ENCODE measurements around the gene CCDC88B. TPM values are rescaled to one million over a fixed set of nuclear protein-coding genes. Genes with fewer than 3 reads are reported as not detected.

The CCDC88B gene
- total and polyA plus RNA-seq, 9 of the 15 experiments (the other 6 are each of a cell fraction or from before 2014, with no cell fraction given), result 0.13 to 18.1 (median 7.9) TPM

GRCh38 chr11:64316672-64317324 lies 23.2 kb upstream of the CCDC88B start (continued):
- TF ChIP-seq PATZ1 (CRISPR knock-in tag; IDR thresholded peaks at IDR 0.05; ENCODE audit: borderline replicate concordance), result no peak
- no peak for TF ChIP-seq CREB1 (IDR thresholded peaks at IDR 0.05)
- no peak for TF ChIP-seq CREB1 (CRISPR knock-in tag; IDR thresholded peaks at IDR 0.05)
- peak; percentile 29; the same call in 1 of the 2 replicates for TF ChIP-seq TEAD4 (IDR thresholded peaks at IDR 0.05; ENCODE audit: low read length)
- TF ChIP-seq TEAD4 (CRISPR knock-in tag; IDR thresholded peaks at IDR 0.05; ENCODE audit: borderline replicate concordance), result no peak
- TF ChIP-seq CEBPB (tag; IDR thresholded peaks at IDR 0.05), result no peak
- peak; percentile 38; the same call in 1 of the 2 replicates for TF ChIP-seq CEBPG (CRISPR knock-in tag; IDR thresholded peaks at IDR 0.05)
- TF ChIP-seq CEBPG (tag; conservative IDR thresholded peaks at IDR 0.05 in 1 of 2, IDR thresholded peaks at IDR 0.05 in 1 of 2), result no peak
- TF ChIP-seq FOXA3 (CRISPR knock-in tag; conservative IDR thresholded peaks at IDR 0.05 in 1 of 2, IDR thresholded peaks at IDR 0.05 in 1 of 2), result peak in 1 of 2 experiments; percentile 43; a peak in 1 of 4 replicates
- TF ChIP-seq ZEB2 (IDR thresholded peaks at IDR 0.05), result peak; percentile 70
- no peak for TF ChIP-seq TAF7 (tag; IDR thresholded peaks at IDR 0.05)
- 0 out of 2 replicates have a peak, but pooled peaks have one; percentile 15 for TF ChIP-seq MIER1 (IDR thresholded peaks at IDR 0.05; ENCODE audit: low read depth)
- TF ChIP-seq SLC30A9 (CRISPR knock-in tag; IDR thresholded peaks at IDR 0.05), result no peak
- TF ChIP-seq ZNF655 (CRISPR knock-in tag; IDR thresholded peaks at IDR 0.05), result no peak
- TF ChIP-seq ARID4B (CRISPR knock-in tag; IDR thresholded peaks at IDR 0.05), result no peak; the same call in 1 of the 2 replicates
- 0 out of 2 replicates have a peak, but pooled peaks have one; percentile 18 for TF ChIP-seq CC2D1A (IDR thresholded peaks at IDR 0.05)
- no peak for TF ChIP-seq CBX1 (IDR thresholded peaks at IDR 0.05; ENCODE audit: low read depth)
- TF ChIP-seq NR4A1 (CRISPR knock-in tag; IDR thresholded peaks at IDR 0.05), result no peak
- no peak for TF ChIP-seq NR4A1 (tag; IDR thresholded peaks at IDR 0.05)
- TF ChIP-seq PTTG1 (tag; IDR thresholded peaks at IDR 0.05; ENCODE audit: low read depth), result no peak
- TF ChIP-seq SMAD4 (CRISPR knock-in tag; conservative IDR thresholded peaks at IDR 0.05), result peak; percentile 28; the same call in 1 of the 2 replicates
- peak; percentile 95; the same call in 1 of the 2 replicates for TF ChIP-seq DNMT1 (IDR thresholded peaks at IDR 0.05)
- peak; percentile 72 for TF ChIP-seq POLR2AphosphoS2 (IDR thresholded peaks at IDR 0.05; ENCODE audit: low read length)
